GM18519 (cell line): ENCODE measurements around the gene AUTS2.

Experiments
- ATAC-seq: cut with Tn5 transposase; IDR thresholded peaks from one replicate; pipeline ENCODE4 v1.9.1; 2021; ENCODE audit warnings: mild to moderate bottlenecking, moderate library complexity; ENCODE audit not compliant: unreplicated experiment, low FRiP score

The AUTS2 gene

DNA sequence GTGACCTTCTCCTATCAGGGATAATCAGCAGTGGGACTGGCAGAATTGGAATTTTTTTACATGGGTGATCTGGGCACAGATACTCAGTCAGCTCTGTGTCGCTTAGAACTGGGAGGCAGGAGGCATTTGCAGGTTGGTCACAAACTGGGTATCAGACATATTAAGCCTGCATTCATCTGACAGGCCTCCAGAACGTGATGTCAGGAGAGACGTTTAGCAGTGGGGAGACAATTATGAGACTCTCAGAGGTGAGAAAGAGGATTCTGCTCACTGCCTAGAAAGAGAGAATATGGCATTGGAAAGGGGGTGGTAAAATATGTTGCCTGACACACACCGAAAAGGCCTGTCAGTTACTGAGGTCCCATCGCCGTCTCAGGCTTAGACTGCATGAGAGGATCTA, 816.1 kb downstream of the AUTS2 start:
- ATAC-seq, result no peak

DNA sequence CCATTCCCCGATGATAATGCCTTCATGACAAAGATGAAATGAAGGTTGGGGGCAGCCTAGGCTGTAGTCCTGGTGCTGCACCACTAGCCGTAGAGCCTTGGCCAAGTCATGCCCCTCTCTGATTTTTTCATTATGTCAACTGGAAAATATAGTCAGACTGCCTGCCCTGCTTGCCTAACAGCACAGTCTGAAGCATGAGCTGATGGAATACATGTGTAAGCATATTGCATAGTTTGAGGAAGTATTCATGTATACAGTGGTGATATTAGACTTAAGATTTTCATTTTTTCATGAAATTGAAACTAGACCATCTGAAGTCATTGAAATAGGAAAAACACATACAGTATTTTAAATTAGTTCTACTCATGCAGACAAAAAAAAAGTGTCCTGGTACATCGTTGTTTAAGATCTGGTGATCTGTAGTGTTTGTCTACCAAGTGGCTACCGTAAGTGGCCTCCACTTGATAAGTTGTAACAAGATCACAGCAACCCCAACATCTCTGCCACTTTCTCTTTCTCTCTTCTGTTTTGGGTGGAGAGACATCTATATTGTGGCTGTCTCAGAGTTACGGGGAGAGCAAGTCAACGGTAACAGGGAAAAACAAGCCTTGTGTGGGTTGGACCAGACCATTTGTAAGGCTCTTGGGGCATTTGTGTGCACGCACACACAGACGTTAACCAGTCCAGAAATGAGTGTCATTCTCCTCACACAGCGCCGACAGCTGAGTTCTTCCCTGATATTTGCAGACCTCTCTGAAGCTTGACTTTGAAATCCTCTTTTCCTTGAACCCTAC, 817.1 kb downstream of the AUTS2 start:
- ATAC-seq, result peak; percentile 74

DNA sequence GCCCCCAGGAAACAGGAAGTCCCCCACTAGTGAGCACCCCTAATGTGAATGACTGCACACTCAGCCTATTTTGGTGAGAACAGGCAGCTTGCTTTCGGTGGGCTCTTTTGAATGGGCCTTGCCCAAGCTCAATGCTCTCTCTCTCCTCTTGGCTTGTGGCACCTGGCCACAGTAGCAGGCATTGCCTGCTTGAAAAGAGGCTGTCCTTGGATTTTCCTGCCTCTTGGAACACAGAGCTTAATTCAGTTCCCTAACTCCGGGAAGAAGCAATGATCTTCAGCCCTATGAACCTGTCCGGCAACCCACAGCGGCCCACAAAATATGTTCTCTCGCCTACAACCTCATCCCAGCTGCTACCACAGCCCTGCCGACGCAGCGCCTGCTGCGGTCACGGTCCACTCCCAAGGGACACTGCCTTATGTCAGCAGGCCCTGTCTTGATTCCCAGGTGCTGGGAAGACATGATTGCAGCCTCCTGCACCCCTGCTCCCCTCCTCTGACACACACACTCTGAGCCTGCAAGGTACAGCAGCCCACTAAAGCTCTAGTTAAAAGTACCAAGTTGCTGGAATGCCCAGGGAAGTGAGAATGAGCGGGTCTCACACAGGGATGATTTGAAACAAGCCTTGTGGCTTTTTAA, 818.2 kb downstream of the AUTS2 start:
- ATAC-seq, result no peak

DNA sequence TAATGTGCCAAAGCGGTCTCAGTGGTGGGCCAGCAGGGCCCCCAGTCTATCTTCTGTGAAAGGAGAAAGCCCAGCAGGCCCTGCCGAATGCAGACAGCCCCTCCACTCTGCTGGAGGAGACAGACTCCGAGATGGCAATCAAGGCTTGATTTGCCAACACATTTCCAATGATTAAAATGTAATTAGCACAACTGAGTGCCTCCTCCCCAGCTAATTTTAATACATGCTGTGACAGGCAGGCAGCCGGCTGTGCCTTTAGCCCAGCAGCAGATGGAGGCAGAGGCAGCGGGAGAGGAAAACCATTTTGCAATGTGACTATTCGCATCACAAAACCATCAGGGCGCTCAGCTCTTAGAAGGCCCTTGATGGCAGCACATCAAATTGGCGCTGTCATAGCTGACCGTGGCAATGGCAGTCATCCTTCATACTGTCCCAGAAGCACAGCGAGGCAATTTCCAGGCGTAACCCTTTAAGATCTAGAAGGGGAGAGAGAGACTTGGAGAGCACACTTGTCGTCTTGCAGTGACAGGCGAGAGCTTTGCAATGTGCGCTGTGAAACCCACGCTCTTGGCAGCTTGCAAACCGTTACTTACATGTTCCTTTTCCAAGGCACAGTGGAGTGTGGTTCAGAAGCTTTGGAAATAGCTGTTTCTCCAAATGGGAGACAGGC, 818.8 kb downstream of the AUTS2 start:
- ATAC-seq, result no peak

DNA sequence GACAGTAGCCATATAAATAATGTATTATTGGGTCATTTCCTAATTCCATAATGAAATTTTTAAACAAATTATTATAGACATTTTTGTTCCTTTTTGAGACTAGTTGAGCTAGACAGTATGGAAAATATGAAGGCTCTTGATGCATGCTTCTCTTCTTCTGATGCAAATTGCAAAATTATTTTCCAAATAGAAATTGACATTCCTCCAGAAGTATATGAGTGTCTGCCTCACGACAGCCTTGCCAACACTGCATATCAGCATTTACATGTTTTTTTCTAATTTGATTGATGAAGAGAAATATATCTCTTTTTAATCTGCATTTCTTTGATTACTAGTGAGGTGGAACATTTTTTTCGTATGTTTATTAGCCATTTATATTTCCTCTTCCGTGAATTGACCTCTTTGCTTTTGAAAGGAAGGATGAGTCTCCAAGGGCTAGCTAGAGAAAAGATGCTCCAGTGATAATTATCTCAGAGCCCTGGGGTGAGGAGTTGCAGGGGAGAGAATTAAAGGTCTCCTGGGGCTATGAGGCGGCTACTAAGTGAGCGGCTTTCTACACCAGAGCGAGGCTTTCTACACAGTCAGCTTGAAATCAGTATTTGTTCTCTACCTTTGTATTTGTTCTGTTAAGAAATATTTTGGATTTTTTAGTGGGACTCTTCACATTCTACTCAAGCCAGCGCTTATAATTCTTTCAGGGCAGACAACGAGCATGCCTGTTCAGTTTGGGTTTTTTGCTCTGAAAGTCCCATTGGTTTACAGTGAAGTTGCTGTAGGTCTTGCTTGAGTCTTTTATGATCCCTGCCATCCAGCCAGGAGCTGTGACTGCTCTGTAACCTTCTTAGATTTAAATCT, 821.5 kb downstream of the AUTS2 start:
- no peak for ATAC-seq

DNA sequence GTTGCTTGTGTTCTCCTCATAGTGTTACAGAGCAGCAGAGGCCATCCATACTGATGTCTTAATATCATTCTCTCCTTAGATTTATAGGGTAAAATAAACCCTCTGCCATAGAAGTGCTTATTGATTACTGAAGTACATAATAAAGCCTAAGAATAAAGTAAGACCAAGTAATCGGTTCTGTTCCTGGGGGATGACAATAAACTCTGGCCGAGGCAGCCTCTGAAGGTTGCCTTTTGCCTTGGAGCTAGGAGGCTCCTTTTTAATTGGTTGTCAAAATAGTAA, 822.0 kb downstream of the AUTS2 start:
- ATAC-seq, result no peak

DNA sequence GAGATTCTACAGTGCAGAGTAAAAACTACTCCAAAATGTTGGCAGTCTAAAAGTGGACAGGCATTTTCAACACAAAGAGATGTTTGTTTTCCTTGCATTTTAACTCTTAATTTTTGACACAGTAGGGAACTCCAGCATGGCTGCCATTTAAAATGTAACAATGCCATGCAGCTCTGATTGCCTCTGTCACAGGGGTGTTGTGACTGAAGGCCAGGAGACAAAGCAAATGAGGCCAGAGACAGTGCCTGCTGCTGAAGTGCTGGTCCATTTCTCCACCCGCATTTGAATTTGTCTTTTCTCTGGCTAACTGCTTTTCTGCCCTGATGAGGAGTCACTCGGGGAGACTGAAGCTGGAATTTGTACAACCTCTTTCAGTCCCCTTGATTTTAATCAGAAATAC, 823.0 kb downstream of the AUTS2 start:
- no peak for ATAC-seq

DNA sequence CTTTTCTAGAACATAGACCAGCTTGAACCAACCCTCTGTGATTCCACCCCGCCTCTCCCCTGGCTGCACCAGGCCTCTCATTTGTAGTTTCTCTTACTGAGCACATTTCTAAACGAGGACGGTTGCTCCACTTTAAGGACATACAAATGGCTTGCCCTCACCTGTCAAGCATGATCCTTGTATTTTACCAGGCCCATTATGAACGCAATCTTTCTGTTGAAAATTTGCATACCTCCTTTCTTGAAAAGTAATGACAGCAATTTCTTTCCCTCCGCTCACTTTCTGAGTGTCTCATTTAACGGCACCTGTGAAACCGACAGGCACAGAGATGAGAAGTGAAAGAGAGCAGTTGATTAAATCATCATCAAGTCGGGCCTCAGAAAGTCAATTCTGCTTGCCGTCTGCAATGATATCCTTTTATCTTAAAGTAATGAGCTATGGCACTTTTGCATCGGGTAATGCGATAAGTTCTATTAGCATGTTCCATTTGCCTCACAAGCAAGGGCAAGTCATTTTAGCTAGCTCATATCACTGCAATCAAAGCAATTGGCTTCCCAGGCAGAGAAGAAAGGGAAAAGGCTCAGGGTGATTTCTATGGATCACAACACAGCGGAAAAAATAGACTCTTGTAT, 828.1 kb downstream of the AUTS2 start:
- ATAC-seq, result peak; percentile 56

DNA sequence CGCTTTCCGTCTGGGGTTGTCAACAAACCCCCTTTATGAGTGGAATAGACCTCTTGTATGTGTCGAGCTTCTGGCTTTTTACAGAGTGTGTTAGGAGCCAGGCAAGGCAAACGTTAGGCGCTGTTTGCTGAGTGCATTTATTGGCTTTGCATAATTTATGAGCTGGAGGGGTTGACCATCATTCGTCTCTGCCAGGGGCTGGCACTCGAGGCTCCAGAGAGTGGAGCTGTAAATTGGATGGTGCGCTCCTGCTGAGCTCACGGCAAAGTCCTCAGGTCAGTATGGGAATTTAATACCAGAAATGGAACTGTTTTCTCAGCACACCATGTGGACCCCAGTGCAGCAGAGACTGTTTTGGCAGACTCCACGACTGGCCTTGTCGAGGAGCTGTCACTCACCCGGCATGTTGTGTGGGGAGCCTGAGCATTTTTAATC, 834.3 kb downstream of the AUTS2 start:
- no peak for ATAC-seq

DNA sequence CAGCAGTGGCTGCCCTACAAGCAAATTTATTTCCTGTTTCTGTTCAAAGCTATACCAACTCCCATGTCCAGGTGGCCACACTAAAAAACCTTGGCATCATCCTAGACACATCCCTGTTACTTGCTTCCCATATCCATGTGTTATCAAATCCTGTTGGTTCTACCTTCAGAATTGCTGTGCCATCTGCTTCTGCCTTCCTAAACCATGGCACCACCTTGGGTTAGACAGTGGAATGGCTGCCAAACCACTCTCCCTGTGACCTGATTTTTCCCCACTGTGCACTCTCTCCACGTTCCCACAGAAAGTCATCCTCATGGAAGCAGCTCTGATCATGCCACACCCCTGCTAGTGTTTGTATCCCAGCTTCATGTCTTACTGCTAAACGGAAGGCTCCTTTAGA, 836.1 kb downstream of the AUTS2 start:
- no peak for ATAC-seq

DNA sequence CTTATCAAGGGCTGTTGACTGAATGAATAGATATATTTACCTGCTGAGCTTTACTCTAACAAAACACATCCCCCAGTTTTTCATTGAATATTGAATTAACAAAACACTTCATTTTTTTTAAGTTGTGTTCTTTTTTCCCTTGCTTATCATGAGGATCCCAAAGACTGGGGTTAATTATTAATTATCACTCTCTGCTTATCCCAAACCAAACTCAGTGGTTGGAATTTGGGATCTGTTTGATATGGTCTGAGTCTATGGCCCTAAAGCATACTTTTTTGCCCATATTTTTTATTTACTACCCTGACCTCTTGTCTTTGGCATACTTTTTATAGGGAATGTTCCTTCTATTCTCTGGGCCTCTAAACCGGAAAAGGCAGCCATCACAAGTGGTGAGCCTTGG, 836.5 kb downstream of the AUTS2 start:
- no peak for ATAC-seq

DNA sequence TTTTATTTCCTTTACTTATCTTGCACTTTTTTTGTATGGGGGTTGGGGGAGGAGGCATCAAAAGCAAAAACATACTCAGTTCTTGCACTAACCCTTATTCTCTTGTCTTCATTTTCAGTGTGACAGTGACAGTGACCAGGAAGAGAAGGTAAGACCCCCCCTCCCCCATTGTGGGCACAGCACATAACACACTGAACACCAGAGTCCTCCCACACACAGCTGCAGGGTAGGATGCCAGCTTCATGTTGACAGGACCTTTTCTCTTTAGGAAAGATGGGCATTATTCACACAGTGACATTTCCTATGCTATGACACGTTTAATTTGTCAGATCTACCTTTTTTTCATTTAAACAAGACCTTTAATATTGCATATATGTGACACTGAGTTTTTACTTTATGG, 837.4 kb downstream of the AUTS2 start:
- no peak for ATAC-seq

DNA sequence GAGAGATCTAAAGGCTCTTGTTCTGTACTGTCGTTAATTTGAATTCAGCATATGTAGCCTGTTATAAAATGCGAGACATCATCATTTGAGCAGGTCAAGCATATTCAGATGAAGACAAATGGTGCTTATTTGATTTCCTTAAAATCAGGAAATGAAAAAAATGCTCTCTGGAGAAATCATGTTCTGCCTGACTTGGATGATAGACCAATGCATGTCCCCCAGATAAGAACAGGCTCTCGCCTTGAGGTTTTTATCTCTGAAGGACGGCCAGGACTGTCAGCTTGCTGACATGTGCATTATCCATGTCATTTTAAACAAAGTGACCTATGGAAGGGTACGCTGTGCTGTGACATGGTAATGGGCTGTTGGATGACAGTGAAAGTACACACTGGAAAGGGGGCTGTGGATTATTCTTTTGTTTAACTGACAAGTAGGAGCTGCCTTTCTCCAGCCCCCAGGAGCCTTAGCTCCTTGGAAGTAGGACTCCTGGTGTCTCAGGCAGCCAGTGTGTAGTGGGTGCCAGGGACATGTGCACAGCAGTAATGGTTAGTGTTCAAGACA, 838.6 kb downstream of the AUTS2 start:
- no peak for ATAC-seq

DNA sequence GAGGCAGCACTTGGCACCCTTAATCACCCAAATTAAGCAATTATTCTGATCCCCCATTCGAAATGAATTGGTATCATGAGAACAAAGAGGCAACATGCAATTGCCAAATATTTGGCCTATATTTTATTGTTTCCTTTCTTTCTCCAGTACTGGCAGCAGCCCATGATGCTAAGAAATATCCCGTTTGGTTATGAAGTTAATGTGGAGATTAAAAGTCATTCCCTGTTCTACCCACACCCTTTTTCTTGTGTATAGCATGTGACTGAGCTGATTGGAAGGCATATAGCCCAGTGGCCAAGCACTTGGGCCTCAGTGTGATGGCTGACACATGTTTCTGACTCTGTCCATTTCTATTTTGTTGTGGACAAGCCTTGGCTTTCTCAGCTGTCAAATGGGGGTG, 841.4 kb downstream of the AUTS2 start:
- ATAC-seq, result no peak

DNA sequence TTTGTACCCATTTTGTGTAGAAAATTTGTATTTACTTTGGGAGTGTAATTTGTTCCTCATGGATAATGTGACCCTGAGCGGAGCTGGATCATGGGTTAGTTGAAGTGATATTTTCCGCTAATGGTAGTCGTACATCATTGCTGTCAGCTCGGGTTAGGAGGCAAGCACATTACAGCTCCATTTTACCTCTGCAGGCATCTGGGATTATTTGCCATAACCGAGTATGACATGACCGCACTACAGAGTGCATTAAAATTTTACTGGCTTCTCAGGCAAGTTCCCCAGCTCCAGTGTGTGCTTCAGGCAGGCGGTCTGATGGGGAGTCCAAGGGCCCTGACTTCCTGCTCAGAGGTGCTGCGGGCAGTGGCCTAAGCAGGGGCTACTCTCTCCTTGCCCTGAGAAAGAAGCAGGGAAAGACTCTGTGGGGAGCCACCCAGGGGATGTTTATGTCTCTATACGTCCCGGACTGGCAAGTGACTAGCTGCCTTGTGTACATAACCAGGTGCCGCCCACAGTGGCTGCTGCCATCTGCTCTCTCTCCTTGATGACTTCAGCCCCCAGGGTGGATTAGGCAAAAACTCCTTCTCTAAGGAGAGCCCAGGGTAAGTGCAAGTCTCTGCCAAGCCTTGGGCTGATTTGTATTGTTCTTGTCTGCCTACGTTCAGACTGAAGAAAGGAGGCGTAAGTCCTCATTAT, 848.3 kb downstream of the AUTS2 start:
- no peak for ATAC-seq

DNA sequence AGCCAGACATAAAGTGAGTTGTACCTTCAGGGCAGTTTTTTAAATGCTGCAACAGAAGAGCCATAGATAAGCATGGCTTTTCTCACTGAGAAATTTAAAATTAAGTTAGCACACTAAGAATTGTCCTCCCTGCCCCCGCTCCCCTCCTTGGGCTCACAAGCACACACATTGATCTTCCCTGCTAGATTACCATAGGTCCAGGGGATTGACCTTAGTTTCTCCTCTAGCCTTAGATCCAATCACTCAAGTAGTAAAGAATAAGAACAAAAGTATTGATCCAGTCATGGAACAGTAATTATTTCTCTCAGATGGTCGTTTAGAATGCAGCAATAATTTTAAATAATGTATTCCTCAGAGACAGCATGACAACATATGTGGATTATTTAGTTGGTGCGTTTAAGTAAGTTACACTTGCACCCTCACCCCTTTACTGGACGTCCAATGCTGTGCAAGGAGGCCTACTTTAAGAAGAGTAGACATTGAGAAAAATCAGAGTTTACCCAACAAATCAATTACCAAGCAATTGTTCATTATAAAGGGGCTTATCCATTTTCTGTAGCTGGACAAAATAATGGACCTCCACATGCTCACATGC, 850.1 kb downstream of the AUTS2 start:
- ATAC-seq, result no peak

DNA sequence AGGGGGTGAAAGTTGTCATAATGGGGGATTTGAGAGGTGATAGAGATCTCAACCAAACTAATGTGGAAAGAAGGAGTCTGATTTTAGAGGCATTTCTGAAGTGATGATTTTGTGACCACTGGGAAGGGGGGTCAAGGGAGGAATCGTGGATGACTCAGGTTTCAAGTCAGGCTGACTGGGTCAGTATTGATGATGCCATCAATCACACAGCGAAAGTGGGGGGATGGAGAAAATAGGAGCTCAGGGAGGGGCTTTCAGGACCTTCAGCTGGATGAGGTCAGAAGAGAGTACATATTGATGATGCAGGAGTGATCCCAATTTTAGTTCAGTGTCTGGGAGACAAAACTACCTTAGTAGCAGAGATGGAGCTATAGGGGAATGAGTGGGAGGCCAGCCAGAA, 852.5 kb downstream of the AUTS2 start:
- no peak for ATAC-seq

DNA sequence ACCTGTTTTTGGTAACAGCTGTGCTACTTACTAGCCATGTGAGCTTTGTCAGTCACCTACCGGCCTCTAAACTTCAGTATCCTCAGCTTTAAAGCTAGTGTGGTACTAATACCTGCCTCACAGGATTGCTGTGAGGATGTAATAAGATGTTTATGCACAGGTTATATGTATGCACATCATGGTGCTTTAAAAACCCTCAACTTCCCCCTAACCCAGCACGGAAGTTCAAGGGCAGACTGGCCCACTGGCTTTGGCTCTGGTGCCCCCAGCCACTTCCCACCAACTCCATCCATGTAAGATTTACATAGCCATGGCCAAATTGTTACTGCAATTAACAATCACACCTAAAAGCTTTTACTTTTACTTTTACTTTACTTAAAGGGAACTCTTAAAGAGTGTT, 857.6 kb downstream of the AUTS2 start:
- no peak for ATAC-seq

DNA sequence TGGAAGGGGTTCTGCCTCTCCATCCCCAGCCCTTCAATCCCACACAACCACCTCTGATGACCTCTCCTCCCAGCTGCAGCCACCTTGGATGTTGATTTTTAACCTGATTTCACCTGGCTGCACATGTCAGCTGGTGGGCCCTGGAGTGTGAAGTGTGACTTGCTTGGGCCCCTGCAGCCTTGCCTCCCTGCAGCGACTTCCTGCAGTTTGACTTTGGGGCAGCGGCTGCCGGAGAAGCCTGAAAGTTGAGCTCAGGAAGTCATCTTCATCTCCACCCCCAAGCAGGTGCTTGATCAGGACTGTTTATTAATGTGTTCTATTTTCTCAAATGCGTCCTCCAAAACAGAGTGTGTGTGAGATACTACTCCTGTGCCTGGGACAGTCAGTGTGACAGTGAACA, 858.4 kb downstream of the AUTS2 start:
- peak; percentile 47 for ATAC-seq
